ENCODE results near the gene RAB10. TPM values are rescaled to one million over a fixed set of nuclear protein-coding genes. Genes with fewer than 3 reads are reported as not detected.
A peak's percentile ranks its signal among the peaks of the same experiment; 100 is the strongest.
"Not testable (repeated sequence)": the region's sequence is repeated elsewhere in the genome, so short reads cannot be mapped to it uniquely, and the experiment has no call there.

The RAB10 gene
- total RNA-seq, 4 donors from 2014 or later: 61.9 to 95.6 (median 85.1) TPM

- H3K27me3 ChIP-seq: no peaks in the 10 kb centered on the region
- TF ChIP-seq POLR2A (IDR thresholded peaks at IDR 0.05): no peak
- TF ChIP-seq CTCF (IDR thresholded peaks at IDR 0.05): no peak
- H3K9me3 ChIP-seq: no peaks in the 10 kb centered on the region
- no peak for DNase-seq
- no peaks in the 10 kb centered on the region for H3K36me3 ChIP-seq
- no peaks in the 10 kb centered on the region for H3K4me1 ChIP-seq
- no peak overlapping the region for H3K4me3 ChIP-seq
- no peak overlapping the region for H3K27ac ChIP-seq
Measured at GRCh38 chr2:25994509-25994908, 39.4 kb upstream of the RAB10 start.

- no peak for TF ChIP-seq CTCF (IDR thresholded peaks at IDR 0.05)
- TF ChIP-seq POLR2A (IDR thresholded peaks at IDR 0.05): no peak
- Histone ChIP-seq H3K36me3 (no peaks in the 10 kb centered on the region), H3K4me3 (no peak overlapping the region), H3K27ac (no peak overlapping the region), H3K27me3 (no peaks in the 10 kb centered on the region), H3K4me1 (peaks cover 0 to 15% (median 0%) of the 10 kb centered on the region in 4 donors), H3K9me3 (no peaks in the 10 kb centered on the region)
- DNase-seq: no peak
Measured at GRCh38 chr2:25996844-25997243, 37.0 kb upstream of the RAB10 start.

GRCh38 chr2:25998816-25999383 lies 35.0 kb upstream of the RAB10 start:
- peaks cover 0 to 18% (median 0%) of the 10 kb centered on the region in 4 donors for H3K4me1 ChIP-seq
- not testable (repeated sequence) for H3K9me3 ChIP-seq, H3K4me3 ChIP-seq, DNase-seq, H3K27ac ChIP-seq, H3K27me3 ChIP-seq, H3K36me3 ChIP-seq

GRCh38 chr2:25999406-25999805 lies 34.5 kb upstream of the RAB10 start:
- not testable (repeated sequence) for H3K36me3 ChIP-seq, H3K4me3 ChIP-seq, DNase-seq, H3K27me3 ChIP-seq, H3K9me3 ChIP-seq
- Histone ChIP-seq H3K4me1 (peaks cover 0 to 18% (median 0%) of the 10 kb centered on the region in 4 donors), H3K27ac (peak overlapping the region in 1 of 4 donors; percentile 16)

- Histone ChIP-seq H3K4me1 (peaks cover 0 to 18% (median 0%) of the 10 kb centered on the region in 4 donors), H3K9me3 (no peaks in the 10 kb centered on the region), H3K36me3 (no peaks in the 10 kb centered on the region), H3K27me3 (no peaks in the 10 kb centered on the region), H3K4me3 (no peak overlapping the region), H3K27ac (peak overlapping the region in 1 of 4 donors; percentile 14)
- peak in 1 of 3 donors; percentile 59 for DNase-seq
- no peak for TF ChIP-seq POLR2A (IDR thresholded peaks at IDR 0.05)
- peak in 1 of 6 experiments; percentile 7 for TF ChIP-seq CTCF (IDR thresholded peaks at IDR 0.05)
Measured at GRCh38 chr2:26000561-26001082, 33.3 kb upstream of the RAB10 start.

- DNase-seq: peak in 1 of 3 donors; percentile 57
- H3K4me3 ChIP-seq: no peak overlapping the region
- H3K36me3 ChIP-seq: no peaks in the 10 kb centered on the region
- no peaks in the 10 kb centered on the region for H3K27me3 ChIP-seq
- TF ChIP-seq POLR2A (IDR thresholded peaks at IDR 0.05) (no peak), CTCF (IDR thresholded peaks at IDR 0.05) (no peak)
- peak overlapping the region in 2 of 4 donors; percentile 14 to 17 for H3K27ac ChIP-seq
- peaks cover 0 to 18% (median 0%) of the 10 kb centered on the region in 4 donors for H3K4me1 ChIP-seq
- no peaks in the 10 kb centered on the region for H3K9me3 ChIP-seq
Measured at GRCh38 chr2:26001743-26002351, 32.0 kb upstream of the RAB10 start.

Measured in Peyer's patch (tissue), 4 donors.